Neutrophil (primary cell): ENCODE measurements around the gene ANP32A.

Source experiments
- H3K27ac ChIP-seq: fragments of 200-600 bp; sonication (generic); 2 replicates; pipeline ENCODE4 v1.5.1; 2016; ENCODE audit warnings: mild to moderate bottlenecking, moderate library complexity
- H3K27me3 ChIP-seq: fragments of 200-600 bp; sonication (generic); 2 replicates; pipeline ENCODE4 v1.6.0; 2016; ENCODE audit warnings: mild to moderate bottlenecking
- H3K36me3 ChIP-seq: fragments of 200-600 bp; sonication (generic); 2 replicates; pipeline ENCODE4 v1.5.1; 2017
- H3K4me1 ChIP-seq, 2 experiments: fragments of 200-600 bp in 1 of 2; sonication (generic) in 1 of 2; 1 replicate in 1 of 2; 2 replicates in 1 of 2; pipeline versions ENCODE4 v1.5.1 to v1.6.1; 2013 to 2016; ENCODE audit warnings: low read depth in 1 of 2, low read length in 1 of 2, mild to moderate bottlenecking in 1 of 2, moderate library complexity in 1 of 2; ENCODE audit not compliant: control insufficient read depth in 1 of 2, insufficient read depth in 1 of 2
- H3K4me3 ChIP-seq, 2 experiments: fragments of 200-600 bp in 1 of 2; sonication (generic) in 1 of 2; 1 replicate in 1 of 2; 2 replicates in 1 of 2; pipeline ENCODE4 v1.5.1; 2013 to 2016; ENCODE audit warnings: low read depth in 1 of 2, low read length in 1 of 2, mild to moderate bottlenecking in 1 of 2, moderate library complexity in 1 of 2
- H3K9me3 ChIP-seq: fragments of 200-600 bp; sonication (generic); 2 replicates; pipeline ENCODE4 v1.5.1; 2016
- CTCF ChIP-seq: fragments of 200-600 bp; sonication (generic); IDR thresholded peaks from 2 replicates; pipeline ENCODE4 v1.5.1; 2016; ENCODE audit warnings: antibody characterized with exemption

ANP32A gene

DNA sequence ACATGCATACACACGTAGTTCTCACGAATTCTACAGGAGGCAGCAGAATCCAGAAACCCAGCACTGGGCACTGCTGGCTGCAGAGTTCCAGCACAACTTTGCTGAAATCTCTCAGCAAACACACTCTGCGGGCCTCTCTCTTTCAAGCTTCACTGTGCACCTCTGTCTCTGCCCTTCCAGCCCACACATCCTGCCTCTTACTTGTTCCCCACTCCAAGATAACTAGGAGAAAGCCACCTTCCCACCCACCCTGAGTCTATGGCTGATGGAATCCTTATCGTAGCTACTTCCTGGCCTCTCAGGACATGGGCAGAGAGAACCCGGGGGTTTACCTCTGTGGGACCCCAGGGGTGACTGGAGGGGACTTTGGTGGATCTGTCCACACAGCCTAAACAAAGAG is 11.9 kb downstream of the ANP32A start:
- H3K36me3 ChIP-seq = peaks cover 32% of the 10 kb centered on the region
- peaks cover 29 to 54% of the 10 kb centered on the region in 2 experiments for H3K4me1 ChIP-seq
- H3K27ac ChIP-seq = peak overlapping the region; percentile 43
- TF ChIP-seq CTCF = no peak
- no peaks in the 10 kb centered on the region for H3K27me3 ChIP-seq
- no peaks in the 10 kb centered on the region for H3K9me3 ChIP-seq
- no peak overlapping the region for H3K4me3 ChIP-seq

DNA sequence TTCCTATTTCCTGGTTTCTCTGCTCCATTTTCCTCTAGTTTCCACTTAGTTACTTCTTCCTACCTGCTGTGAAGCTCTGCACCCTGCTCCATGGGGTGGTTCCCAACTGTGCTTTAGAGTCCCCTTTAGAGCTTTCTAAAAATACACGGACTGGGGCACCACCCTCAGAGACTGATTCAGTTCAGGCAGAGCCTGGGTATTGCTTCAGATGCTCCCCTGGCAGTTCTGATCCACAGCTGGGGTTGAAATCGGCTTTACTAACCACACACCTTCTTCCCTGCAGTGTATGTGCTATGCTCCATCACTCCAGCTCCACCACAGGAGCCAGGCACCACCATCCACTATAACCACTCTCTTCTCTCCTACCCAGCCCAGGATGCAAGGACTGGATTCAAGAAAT is 12.6 kb downstream of the ANP32A start:
- no peaks in the 10 kb centered on the region for H3K9me3 ChIP-seq
- H3K36me3 ChIP-seq = peaks cover 32% of the 10 kb centered on the region
- TF ChIP-seq CTCF = no peak
- no peaks in the 10 kb centered on the region for H3K27me3 ChIP-seq
- peaks cover 26 to 52% of the 10 kb centered on the region in 2 experiments for H3K4me1 ChIP-seq
- no peak overlapping the region for H3K4me3 ChIP-seq
- no peak overlapping the region for H3K27ac ChIP-seq

- H3K4me1 ChIP-seq = peaks cover 26 to 53% of the 10 kb centered on the region in 2 experiments
Measured at GRCh38 chr15:68807249-68807648, 13.4 kb downstream of the ANP32A start.

GRCh38 chr15:68806220-68807060 is 14.3 kb downstream of the ANP32A start:
- H3K27ac ChIP-seq = peak overlapping the region; percentile 44
- H3K4me1 ChIP-seq = peaks cover 27 to 49% of the 10 kb centered on the region in 2 experiments
- H3K4me3 ChIP-seq = no peak overlapping the region
- peaks cover 32% of the 10 kb centered on the region for H3K36me3 ChIP-seq
- TF ChIP-seq CTCF = no peak
- H3K9me3 ChIP-seq = no peaks in the 10 kb centered on the region
- H3K27me3 ChIP-seq = no peaks in the 10 kb centered on the region

More at GRCh38 chr15:68807249-68807648, 13.4 kb downstream of the ANP32A start:
- Histone ChIP-seq H3K27ac (peak overlapping the region; percentile 44), H3K36me3 (peaks cover 32% of the 10 kb centered on the region), H3K27me3 (no peaks in the 10 kb centered on the region), H3K4me3 (no peak overlapping the region), H3K9me3 (no peaks in the 10 kb centered on the region)
- no peak for TF ChIP-seq CTCF

GRCh38 chr15:68802373-68802772 is 18.3 kb downstream of the ANP32A start:
- H3K36me3 ChIP-seq = peaks cover 10% of the 10 kb centered on the region
- no peak for TF ChIP-seq CTCF
- peak overlapping the region; percentile 62 for H3K27ac ChIP-seq
- H3K27me3 ChIP-seq = no peaks in the 10 kb centered on the region
- H3K4me3 ChIP-seq = no peak overlapping the region
- H3K4me1 ChIP-seq = peaks cover 48 to 49% of the 10 kb centered on the region in 2 experiments
- no peaks in the 10 kb centered on the region for H3K9me3 ChIP-seq
